H1 (cell line): ENCODE data around the gene MEX3C. TPM values are rescaled to one million over a fixed set of nuclear protein-coding genes. Genes with fewer than 3 reads are reported as not detected.
A peak's percentile ranks its signal among the peaks of the same experiment; 100 is the strongest.

Experiments
- CTCF ChIA-PET: fragments of 300-600 bp; sonication (Branson Sonifier 250); formaldehyde crosslinking; loops from one replicate; lab custom pipeline; 2021; ENCODE audit not compliant: partially characterized antibody; lab: Charles Lee
- POLR2A ChIA-PET: fragments of 300-600 bp; sonication (Branson Sonifier 250); formaldehyde crosslinking; loops from one replicate; lab custom pipeline; 2021; ENCODE audit warnings: inconsistent platforms; ENCODE audit not compliant: partially characterized antibody; lab: Charles Lee
- DNase-seq, 2 experiments: peaks; one replicate each; pipeline versions ENCODE4 v3.0.0 to v3.0.0-alpha.2; 2010 to 2022; ENCODE audit warnings: low spot score in 2 of 2, low read depth in 1 of 2, mixed read lengths in 1 of 2
- FAIRE-seq: peaks from 2 replicates; lab custom pipeline; 2011; peaks lifted over from hg19 to GRCh38; lab: Jason Lieb, UNC
- H2AFZ ChIP-seq: 2 replicates; pipeline ENCODE4 v1.8.1; 2012; ENCODE audit warnings: low read length, inconsistent platforms
- H2AK5ac ChIP-seq: 2 replicates; pipeline ENCODE4 v1.6.1; 2013; ENCODE audit warnings: low read depth, low read length
- H2BK120ac ChIP-seq: replicated peaks from 2 replicates; pipeline ENCODE3; 2013; ENCODE audit warnings: low read depth, low read length, inconsistent platforms
- H2BK12ac ChIP-seq: 2 replicates; pipeline ENCODE4 v1.6.1; 2013; ENCODE audit warnings: low read depth, low read length
- H2BK15ac ChIP-seq: 2 replicates; pipeline ENCODE4 v1.6.1; 2013; ENCODE audit warnings: low read length
- H2BK20ac ChIP-seq: 2 replicates; pipeline ENCODE4 v1.6.1; 2013; ENCODE audit warnings: low read length
- H2BK5ac ChIP-seq: 2 replicates; pipeline ENCODE4 v1.6.1; 2013; ENCODE audit warnings: low read depth, low read length
- H3K14ac ChIP-seq: 2 replicates; pipeline ENCODE4 v1.6.1; 2013; ENCODE audit warnings: inconsistent platforms; ENCODE audit not compliant: insufficient read length
- H3K18ac ChIP-seq: 2 replicates; pipeline ENCODE4 v1.6.1; 2013; ENCODE audit warnings: low read length; ENCODE audit errors: extremely low read depth
- H3K23ac ChIP-seq: 2 replicates; pipeline ENCODE4 v1.6.1; 2013; ENCODE audit warnings: inconsistent platforms; ENCODE audit not compliant: insufficient read length
- H3K23me2 ChIP-seq: 2 replicates; pipeline ENCODE4 v1.6.1; 2013; ENCODE audit warnings: low read depth, low read length
- H3K27ac ChIP-seq: 2 replicates; pipeline ENCODE4 v1.6.1; 2011; ENCODE audit warnings: low read depth, low read length, inconsistent platforms
- H3K27me3 ChIP-seq, 4 experiments: replicated peaks in 1 of 4; 1 replicate in 1 of 4; 2 replicates in 3 of 4; pipeline versions ENCODE4 v1.6.1 to v1.8.1; 2011 to 2013; ENCODE audit warnings: low read length in 3 of 4, mild to moderate bottlenecking in 3 of 4, inconsistent platforms in 2 of 4, mixed read lengths in 2 of 4, moderate library complexity in 1 of 4; ENCODE audit not compliant: control insufficient read depth in 3 of 4, insufficient read depth in 3 of 4; ENCODE audit errors: extremely low read depth in 1 of 4
- H3K36me3 ChIP-seq, 4 experiments: 2 replicates each; pipeline versions ENCODE4 v1.6.1 to v1.8.1; 2011 to 2013; ENCODE audit warnings: mild to moderate bottlenecking in 4 of 4, low read length in 3 of 4, moderate library complexity in 2 of 4, control low read depth in 1 of 4, inconsistent platforms in 1 of 4; ENCODE audit not compliant: insufficient read depth in 4 of 4, control insufficient read depth in 2 of 4
- H3K4ac ChIP-seq: replicated peaks from 2 replicates; pipeline ENCODE3; 2013; ENCODE audit warnings: low read length, low read depth, mixed read lengths, inconsistent platforms; ENCODE audit not compliant: insufficient read length
- H3K4me1 ChIP-seq, 4 experiments: replicated peaks in 1 of 4; 1 replicate in 1 of 4; 2 replicates in 3 of 4; pipeline versions ENCODE4 v1.6.1 to v1.8.1; 2011 to 2013; ENCODE audit warnings: low read length in 3 of 4, inconsistent platforms in 2 of 4, mixed read lengths in 1 of 4; ENCODE audit not compliant: insufficient read depth in 4 of 4, control insufficient read depth in 3 of 4
- H3K4me2 ChIP-seq, 2 experiments: 2 replicates each; pipeline versions ENCODE4 v1.6.1 to v1.8.1; 2011 to 2013; ENCODE audit warnings: low read depth in 2 of 2, low read length in 2 of 2, control low read depth in 1 of 2, inconsistent platforms in 1 of 2, mild to moderate bottlenecking in 1 of 2; ENCODE audit not compliant: insufficient read depth in 1 of 2
- H3K4me3 ChIP-seq, 4 experiments: fragments of 200-600, 300-600 bp in 1 of 4; sonication (generic), shearing (Covaris generic), sonication (Bioruptor Twin) in 1 of 4; 2 replicates each; pipeline versions ENCODE4 v1.5.1 to v1.8.1; 2011 to 2016; ENCODE audit warnings: low read length in 4 of 4, low read depth in 3 of 4, control low read depth in 2 of 4, inconsistent platforms in 2 of 4, mild to moderate bottlenecking in 2 of 4, mixed read lengths in 1 of 4, moderate library complexity in 1 of 4; ENCODE audit not compliant: insufficient read depth in 2 of 4; ENCODE audit errors: extremely low read depth in 1 of 4
- H3K56ac ChIP-seq: replicated peaks from 2 replicates; pipeline ENCODE3; 2013; ENCODE audit warnings: low read depth, mild to moderate bottlenecking, mixed read lengths, low read length, inconsistent platforms; ENCODE audit not compliant: insufficient read length
- H3K79me1 ChIP-seq: 2 replicates; pipeline ENCODE4 v1.6.1; 2013; ENCODE audit warnings: low read depth, low read length, control low read depth
- H3K79me2 ChIP-seq, 2 experiments: 2 replicates each; pipeline versions ENCODE4 v1.6.1 to v1.8.1; 2012 to 2013; ENCODE audit warnings: low read length in 2 of 2, mild to moderate bottlenecking in 2 of 2, inconsistent platforms in 1 of 2; ENCODE audit not compliant: insufficient read depth in 2 of 2, control insufficient read depth in 1 of 2
- H3K9ac ChIP-seq, 4 experiments: replicated peaks in 1 of 4; 1 replicate in 1 of 4; 2 replicates in 3 of 4; pipeline versions ENCODE4 v1.6.1 to v1.8.1; 2011 to 2013; ENCODE audit warnings: low read depth in 3 of 4, low read length in 3 of 4, control low read depth in 2 of 4, mild to moderate bottlenecking in 2 of 4, moderate library complexity in 2 of 4, inconsistent platforms in 1 of 4; ENCODE audit errors: extremely low read depth in 1 of 4
- H3K9me3 ChIP-seq, 2 experiments: 2 replicates each; pipeline versions ENCODE4 v1.6.1 to v1.8.1; 2012 to 2013; ENCODE audit warnings: mild to moderate bottlenecking in 2 of 2, moderate library complexity in 2 of 2, control low read depth in 1 of 2, inconsistent platforms in 1 of 2, low read depth in 1 of 2, low read length in 1 of 2, mixed read lengths in 1 of 2; ENCODE audit not compliant: insufficient read depth in 2 of 2
- H4K20me1 ChIP-seq, 2 experiments: replicated peaks in 1 of 2; 2 replicates each; pipeline versions ENCODE3 to v1.8.1; 2011 to 2013; ENCODE audit warnings: inconsistent platforms in 2 of 2, low read length in 2 of 2, mild to moderate bottlenecking in 1 of 2; ENCODE audit not compliant: insufficient read depth in 2 of 2, control insufficient read depth in 1 of 2
- H4K5ac ChIP-seq: 2 replicates; pipeline ENCODE4 v1.6.1; 2013; ENCODE audit warnings: low read length, low read depth, mixed read lengths, inconsistent platforms; ENCODE audit not compliant: insufficient read length
- H4K8ac ChIP-seq: 2 replicates; pipeline ENCODE4 v1.8.0; 2013; ENCODE audit warnings: mild to moderate bottlenecking, moderate library complexity, low read length, inconsistent platforms; ENCODE audit not compliant: insufficient read depth; ENCODE audit errors: extremely low read depth
- H4K91ac ChIP-seq: replicated peaks from 2 replicates; pipeline ENCODE3; 2013; ENCODE audit warnings: low read length, mixed read lengths, inconsistent platforms; ENCODE audit not compliant: insufficient read length
- ASH2L ChIP-seq: fragments of 200-600, 300-600 bp; sonication (generic); IDR thresholded peaks from one replicate; pipeline ENCODE4 v1.7.1; 2017; ENCODE audit warnings: low read length
- CEBPB ChIP-seq: IDR thresholded peaks from 2 replicates; pipeline ENCODE4 v1.6.1; 2012; ENCODE audit warnings: low read depth, low read length
- CTCF ChIP-seq, 3 experiments: IDR thresholded peaks; 1 replicate in 2 of 3; 2 replicates in 1 of 3; pipeline versions ENCODE4 v1.5.1 to v1.6.1; 2011; ENCODE audit warnings: low read length in 3 of 3, mild to moderate bottlenecking in 3 of 3, inconsistent platforms in 2 of 3, low read depth in 1 of 3, moderate library complexity in 1 of 3; ENCODE audit not compliant: insufficient read depth in 1 of 3; ENCODE audit errors: control extremely low read depth in 1 of 3
- EGR1 ChIP-seq: IDR thresholded peaks from 2 replicates; pipeline ENCODE4 v1.6.1; 2011; ENCODE audit warnings: low read depth, low read length, borderline replicate concordance
- POLR2A ChIP-seq, 2 experiments: IDR thresholded peaks; 1 replicate in 1 of 2; 2 replicates in 1 of 2; pipeline ENCODE4 v1.6.1; 2011; ENCODE audit warnings: low read depth in 2 of 2, low read length in 2 of 2, mild to moderate bottlenecking in 2 of 2; ENCODE audit errors: control extremely low read depth in 1 of 2
- WGBS, 2 experiments: shearing (Covaris generic) in 1 of 2; methylation state at CpG; one replicate each; pipeline versions ENCODE4 v1.1.6 to v1.1.7; 2013 to 2015; ENCODE audit warnings: low lambda C conversion rate in 2 of 2, mixed read lengths in 2 of 2, inconsistent platforms in 1 of 2, low coverage in 1 of 2, missing lambda C conversion rate in 1 of 2; ENCODE audit not compliant: insufficient replicate concordance in 2 of 2, insufficient coverage in 1 of 2, insufficient read length in 1 of 2; ENCODE audit errors: extremely low coverage in 1 of 2, missing lambda C conversion rate in 1 of 2; 5-methylcytosine and 5-hydroxymethylcytosine counted together
- polyA plus RNA-seq, 7 experiments: library from polyadenylated mRNA; depleted of rRNA in 3 of 7; stranded (reverse) in 5 of 7; unstranded in 2 of 7; fragments of >200 nt in 5 of 7; fragments of 200-250 nt in 2 of 7; gene quantifications; 1 replicate in 5 of 7; 2 replicates in 1 of 7; 4 replicates in 1 of 7; pipeline versions ENCODE4 v1.2.1 to v1.2.3, GENCODE V29; 2011 to 2013; ENCODE audit warnings: missing spikeins in 2 of 7, mixed read lengths in 2 of 7
- total RNA-seq: library from RNA; stranded (reverse); fragmentation: NEBNext Ultra II Directional; extraction: Animal tissue kit (Norgen Biotek cat#: 25700); gene quantifications from 2 replicates; pipeline ENCODE4 v1.2.1, GENCODE V29; 2021

The MEX3C gene
- total and polyA plus RNA-seq, 2 of the 8 experiments (the other 6 are each of a cell fraction or from before 2014, with no cell fraction given): 48.2 to 103 TPM

- Histone ChIP-seq H3K23me2 (no peaks in the 10 kb centered on the region; the same call in 1 of the 2 replicates), H3K4me1 (peaks cover 4 to 14% (median 8%) of the 10 kb centered on the region in 4 experiments), H3K27ac (no peak overlapping the region), H3K9me3 (no peaks in the 10 kb centered on the region), H3K79me1 (no peaks in the 10 kb centered on the region), H2BK20ac (no peak overlapping the region), H2AK5ac (peak overlapping the region; percentile 78), H2AFZ (no peak overlapping the region), H3K9ac (no peak overlapping the region), H2BK15ac (no peak overlapping the region), H3K36me3 (no peaks in the 10 kb centered on the region), H3K23ac (no peak overlapping the region), H3K4me2 (peak overlapping the region in 1 of 2 experiments; percentile 22; a peak in 1 of 4 replicates), H3K14ac (no peak overlapping the region), H2BK12ac (0 out of 2 replicates have a peak overlapping the region, but pooled peaks have one; percentile 4), H3K4ac (no peak overlapping the region), H4K5ac (no peak overlapping the region), H4K8ac (no peak overlapping the region), H3K4me3 (no peak overlapping the region), H3K27me3 (no peaks in the 10 kb centered on the region; a peak in 2 of 7 replicates), H2BK120ac (no peak overlapping the region), H4K91ac (peak overlapping the region; percentile 16), H3K56ac (no peak overlapping the region), H3K79me2 (no peaks in the 10 kb centered on the region), H4K20me1 (no peaks in the 10 kb centered on the region)
- ChIA-PET POLR2A (interaction anchor here (0.7 to 2.5 kb wide), 7 partner anchors 18 to 32 kb away, joined by 3 to 7 read pairs (median 3); no protein-coding TSS in a partner anchor), CTCF (interaction anchor here (0.6 to 2.3 kb wide), 6 partner anchors 12 to 50 kb away, joined by 3 to 8 read pairs (median 4); partner anchors contain the start of gene MEX3C)
- FAIRE-seq (no peak), DNase-seq (no peak)
- 83% methylated on average over 8 of the region's 8 CpGs; no CpG with 5 or more reads in 1 of the 2 experiments for WGBS, 2 experiments
- TF ChIP-seq ASH2L (no peak), EGR1 (no peak), CTCF (IDR thresholded peaks at IDR 0.05; ENCODE audit: control extremely low read depth in 1 of 3, insufficient read depth in 1 of 3, low read depth in 1 of 3, low read length in 3 of 3) (peak in 1 of 3 experiments; percentile 16; a peak in 1 of 4 replicates), POLR2A (IDR thresholded peaks at IDR 0.05; ENCODE audit: control extremely low read depth in 1 of 2, low read depth in 2 of 2, low read length in 2 of 2) (no peak), CEBPB (no peak)
- TF ChIP-seq, all 59 proteins: peak for 1
- Histone ChIP-seq H2BK5ac (no peak overlapping the region), H3K18ac (no peak overlapping the region; the same call in 1 of the 2 replicates)
Measured at GRCh38 chr18:51164342-51164741, 33.1 kb downstream of the MEX3C start.
